Thyroid gland (tissue), 4 donors: Measurements from ENCODE around the gene CLEC17A.
"Not testable (repeated sequence)": the region's sequence is repeated elsewhere in the genome, so short reads cannot be mapped to it uniquely, and the experiment has no call there.

Source experiments
- POLR2A ChIP-seq, 2 donors: fragments of 450-650 bp; IDR thresholded peaks; one replicate each; pipeline ENCODE4 v1.6.1; 2017; ENCODE audit warnings: antibody characterized with exemption in 2 of 2, mild to moderate bottlenecking in 2 of 2, moderate library complexity in 1 of 2
- TF ChIP-seq, protein P1 (sequence below), 6 experiments: fragments of 200-600 bp in 3 of 6; fragments of 450-650 bp in 3 of 6; sonication (generic) in 3 of 6; IDR thresholded peaks; one replicate each; pipeline ENCODE4 v1.5.1; 2016 to 2019; ENCODE audit warnings: antibody characterized with exemption in 6 of 6, mild to moderate bottlenecking in 2 of 6, inconsistent platforms in 1 of 6, moderate library complexity in 1 of 6

DNA sequence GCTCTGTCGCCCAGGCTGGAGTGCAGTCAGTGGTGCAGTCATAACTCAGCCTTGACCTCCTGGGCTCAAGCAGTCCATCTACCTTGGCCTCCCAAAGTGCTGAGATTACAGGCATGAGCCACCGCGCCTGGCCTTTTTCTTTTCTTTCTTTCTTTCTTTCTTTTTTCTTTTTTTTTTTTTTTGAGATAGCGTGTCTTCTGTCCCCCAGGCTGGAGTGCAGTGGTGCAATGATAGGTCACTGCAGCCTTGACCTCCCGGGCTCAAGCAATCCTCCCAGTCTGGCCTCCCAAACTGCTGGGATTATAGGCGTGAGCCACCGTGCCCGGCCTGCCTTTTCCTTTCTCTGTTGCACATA is 30.9 kb upstream of the CLEC17A start:
- TF ChIP-seq, protein P1, sequence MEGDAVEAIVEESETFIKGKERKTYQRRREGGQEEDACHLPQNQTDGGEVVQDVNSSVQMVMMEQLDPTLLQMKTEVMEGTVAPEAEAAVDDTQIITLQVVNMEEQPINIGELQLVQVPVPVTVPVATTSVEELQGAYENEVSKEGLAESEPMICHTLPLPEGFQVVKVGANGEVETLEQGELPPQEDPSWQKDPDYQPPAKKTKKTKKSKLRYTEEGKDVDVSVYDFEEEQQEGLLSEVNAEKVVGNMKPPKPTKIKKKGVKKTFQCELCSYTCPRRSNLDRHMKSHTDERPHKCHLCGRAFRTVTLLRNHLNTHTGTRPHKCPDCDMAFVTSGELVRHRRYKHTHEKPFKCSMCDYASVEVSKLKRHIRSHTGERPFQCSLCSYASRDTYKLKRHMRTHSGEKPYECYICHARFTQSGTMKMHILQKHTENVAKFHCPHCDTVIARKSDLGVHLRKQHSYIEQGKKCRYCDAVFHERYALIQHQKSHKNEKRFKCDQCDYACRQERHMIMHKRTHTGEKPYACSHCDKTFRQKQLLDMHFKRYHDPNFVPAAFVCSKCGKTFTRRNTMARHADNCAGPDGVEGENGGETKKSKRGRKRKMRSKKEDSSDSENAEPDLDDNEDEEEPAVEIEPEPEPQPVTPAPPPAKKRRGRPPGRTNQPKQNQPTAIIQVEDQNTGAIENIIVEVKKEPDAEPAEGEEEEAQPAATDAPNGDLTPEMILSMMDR (IDR thresholded peaks at IDR 0.05): not testable (repeated sequence)
- TF ChIP-seq POLR2A (IDR thresholded peaks at IDR 0.05): not testable (repeated sequence)
